Stimulated activated naive CD8-positive, alpha-beta T cell treated with anti-CD3 and anti-CD28 coated beads, Interleukin-15, Interleukin-2, amounts not matched to agents 100 U/mL and 50 U/mL, for 24 hours (primary cell): ENCODE data around the gene EFCAB13.

Source experiments
- ATAC-seq: fragments of 150-1000 bp; cut with Tn5 transposase; one replicate; pipeline ENCODE4 v1.10.0; 2021
- DNase-seq: peaks from one replicate; pipeline ENCODE4 v3.0.0; 2021

The EFCAB13 gene, protein sequence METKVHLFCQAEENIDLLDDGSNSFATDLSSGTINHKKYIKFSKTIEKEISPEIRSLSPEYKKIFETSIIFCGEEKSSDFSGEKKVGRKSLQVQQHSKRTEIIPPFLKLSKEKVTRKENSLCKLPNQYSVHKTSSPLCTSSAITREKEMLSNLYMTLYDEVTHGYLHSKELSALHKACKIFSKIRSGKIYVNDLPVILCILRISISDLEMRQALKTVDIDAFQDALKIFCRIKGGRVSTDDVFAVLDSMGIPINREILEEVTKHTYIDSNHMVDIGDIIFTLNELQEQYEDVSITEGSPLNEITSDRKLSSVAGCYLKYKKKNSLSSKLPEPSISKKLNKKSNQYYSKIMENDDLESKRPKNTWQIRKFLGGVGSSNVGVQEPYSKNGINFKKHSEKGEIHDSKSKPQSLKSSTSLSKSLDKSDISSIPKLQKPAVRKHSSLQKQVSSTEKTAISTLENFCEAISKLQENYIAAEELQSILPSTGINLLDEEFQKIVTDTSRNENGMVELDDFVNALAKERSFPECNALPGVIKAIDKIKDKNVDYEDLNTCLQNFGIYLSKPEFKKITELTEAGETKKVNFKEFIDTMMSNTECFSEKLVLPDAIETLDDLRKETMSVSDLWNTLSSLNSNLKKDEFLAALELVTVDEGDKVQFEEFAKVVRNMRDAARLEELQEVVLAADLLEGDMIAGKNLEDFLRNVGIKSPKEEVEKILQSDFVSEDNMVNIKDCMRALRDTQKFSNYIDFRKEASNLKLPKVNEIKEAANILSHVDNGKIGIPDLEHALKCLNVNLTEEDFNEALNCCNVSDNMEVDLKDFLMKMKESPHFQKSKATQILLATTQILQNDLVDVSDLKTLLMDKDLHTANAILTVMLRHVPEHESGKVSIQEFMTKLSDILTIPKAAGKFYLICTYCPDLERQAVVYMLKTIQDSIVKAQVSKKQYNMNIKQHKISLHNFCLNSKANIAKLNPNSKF

DNA sequence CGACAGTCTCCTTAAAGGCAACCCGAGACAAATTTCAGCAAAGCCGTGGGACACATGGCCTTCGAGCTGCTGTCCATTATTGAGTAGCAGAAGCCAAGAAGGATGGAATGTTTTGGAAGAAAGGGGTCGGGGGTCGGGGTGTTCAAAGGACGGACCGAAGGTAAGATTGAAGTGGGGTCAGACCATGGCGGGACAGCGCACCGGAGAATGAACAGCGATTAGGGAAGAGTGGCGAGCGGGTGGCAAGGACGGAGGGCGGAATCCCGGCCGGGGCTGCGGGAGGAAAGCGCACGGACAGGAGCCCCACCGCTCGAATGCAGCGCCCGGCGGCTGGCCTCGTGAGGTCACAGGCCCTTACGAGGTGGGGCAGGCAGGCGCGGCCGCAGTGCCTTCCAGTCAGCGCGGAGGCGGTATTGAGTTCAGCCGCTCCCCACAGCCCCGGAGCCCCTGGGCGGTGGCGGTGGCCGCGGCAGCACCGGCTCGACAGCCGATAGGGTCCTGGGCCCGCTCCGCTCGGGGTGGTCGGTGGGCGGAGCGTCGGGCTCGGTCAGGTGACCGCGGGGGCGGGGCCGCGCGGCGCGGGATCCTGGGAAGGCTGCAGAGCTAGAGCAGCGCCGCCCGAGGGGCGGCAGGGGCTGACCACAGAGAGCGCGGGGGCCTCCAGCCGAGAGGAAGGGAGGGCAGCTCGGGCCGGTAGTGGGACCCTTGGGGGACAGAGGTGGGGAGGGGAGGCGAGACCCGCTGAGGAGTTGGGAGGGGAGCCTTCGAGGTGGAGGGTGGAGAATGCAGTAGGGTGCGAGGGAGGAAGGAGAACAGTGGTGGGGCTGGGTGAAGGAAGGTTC lies at the start of gene EFCAB13:
Gene EFCAB13, plus strand, starts transcription at position 574 of the 842 bp plus-strand sequence. CDS start 4,399 bp downstream, outside the sequence.
- ATAC-seq (peak; percentile 93), DNase-seq (peak; percentile 86)

DNA sequence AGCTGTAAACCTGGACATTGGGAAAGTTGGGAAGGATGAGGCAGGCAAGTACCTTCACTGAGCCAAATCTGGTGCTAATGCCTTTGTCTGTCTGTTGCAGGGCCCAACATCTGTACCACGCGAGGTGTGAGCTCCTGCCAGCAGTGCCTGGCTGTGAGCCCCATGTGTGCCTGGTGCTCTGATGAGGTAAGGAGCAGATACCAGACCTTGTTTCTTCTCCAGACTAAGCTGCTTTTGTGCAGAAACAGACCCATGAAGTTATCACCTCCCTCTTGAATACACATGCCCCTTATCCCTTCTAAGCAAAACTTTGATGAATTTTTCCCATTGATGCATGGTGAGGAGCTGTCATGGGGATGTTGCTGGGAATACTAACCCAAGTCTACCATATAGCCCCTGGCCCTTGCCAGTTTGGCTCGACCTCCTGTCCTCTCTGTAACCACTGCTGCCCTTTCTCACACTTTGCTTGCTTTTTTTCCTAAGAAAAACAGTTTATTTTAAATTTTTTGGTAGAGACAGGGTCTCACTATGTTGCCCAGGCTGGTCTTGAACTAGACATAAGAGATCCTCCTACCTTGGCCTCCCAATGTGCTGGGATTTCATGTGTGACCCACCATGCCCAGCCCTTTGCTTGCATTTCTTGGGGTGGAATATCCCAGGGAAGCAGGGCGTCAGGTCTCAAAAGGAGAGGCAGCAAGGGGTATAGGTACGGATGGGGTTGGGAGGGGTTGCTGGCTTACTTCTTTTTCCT lies 49.3 kb upstream of the EFCAB13 start:
- no peak for DNase-seq
- ATAC-seq = no peak

DNA sequence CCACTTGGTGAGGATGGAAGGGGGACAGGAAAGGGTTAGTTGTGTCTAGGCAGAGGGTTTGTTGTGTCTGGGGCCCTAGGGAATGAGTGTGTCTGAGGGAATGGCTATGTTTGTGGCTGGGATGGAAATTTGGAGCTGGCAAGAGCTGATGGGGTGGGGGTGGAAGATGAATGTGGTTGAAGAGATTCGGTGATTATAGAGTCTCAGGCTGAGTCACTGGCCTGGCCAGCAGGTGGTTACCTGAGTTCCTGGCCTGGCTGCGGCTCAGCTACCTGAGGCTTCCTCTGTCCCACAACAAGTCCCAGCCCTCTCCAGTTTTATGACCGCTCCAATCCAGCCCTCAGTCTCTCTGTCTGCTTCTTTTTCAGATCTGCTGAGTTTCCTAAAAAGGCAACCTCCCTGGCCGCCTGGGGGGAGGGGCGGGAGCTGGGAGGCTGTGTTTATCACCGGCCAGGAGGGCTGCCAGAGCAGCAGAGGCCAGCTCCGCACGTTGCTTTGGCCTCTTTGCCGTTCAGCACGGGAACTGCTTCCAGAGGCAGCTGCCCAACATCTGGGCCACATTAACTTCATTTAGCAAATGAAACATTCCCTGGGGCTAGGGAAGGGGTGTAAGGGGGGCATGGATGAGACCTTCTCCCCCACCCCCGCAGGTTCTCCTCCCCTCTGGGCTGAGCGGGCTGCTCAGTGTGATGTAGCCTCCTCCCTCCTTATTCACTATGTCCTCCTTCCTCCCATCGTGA lies 48.3 kb upstream of the EFCAB13 start:
- ATAC-seq (no peak), DNase-seq (no peak)

DNA sequence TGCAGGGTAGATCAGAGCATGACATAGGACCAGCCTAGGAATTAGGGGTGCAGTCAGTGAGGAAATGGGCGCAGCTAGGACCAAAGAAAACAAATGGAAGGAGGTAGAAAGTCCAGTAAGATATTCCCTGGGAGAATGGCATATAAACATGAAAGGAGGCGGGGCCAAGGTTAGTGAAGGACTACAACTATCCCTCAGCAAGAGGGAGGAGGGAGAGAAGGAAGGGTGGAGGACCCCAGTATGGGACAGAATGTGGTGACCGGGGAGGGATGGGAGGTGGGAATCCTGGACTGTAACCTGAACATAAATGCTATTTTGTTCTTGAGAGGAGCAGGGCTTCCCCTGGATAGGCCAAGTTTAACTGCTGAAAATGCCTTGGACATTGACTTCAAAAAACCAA lies 47.3 kb upstream of the EFCAB13 start:
- ATAC-seq (no peak), DNase-seq (no peak)

DNA sequence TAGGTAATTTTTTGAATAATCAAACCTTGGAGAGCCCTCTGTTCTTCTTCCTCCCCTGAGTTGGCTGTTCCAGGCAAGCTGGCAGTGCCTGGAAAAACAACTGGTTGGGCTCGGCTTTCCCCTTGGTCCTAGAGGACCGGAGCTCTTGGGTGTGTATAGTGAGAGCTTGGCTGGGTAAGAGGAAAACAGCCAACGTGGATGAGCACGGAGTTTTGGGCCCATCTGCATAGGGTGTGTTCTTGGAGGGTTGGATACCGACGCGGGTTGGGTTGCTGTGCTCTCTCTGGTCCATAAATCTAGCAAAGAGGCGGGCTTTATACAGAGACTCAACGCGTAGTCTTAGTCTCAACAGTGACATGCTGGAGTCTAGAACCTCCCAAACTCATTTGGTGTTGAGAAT lies 46.9 kb upstream of the EFCAB13 start:
- ATAC-seq (no peak), DNase-seq (no peak)

DNA sequence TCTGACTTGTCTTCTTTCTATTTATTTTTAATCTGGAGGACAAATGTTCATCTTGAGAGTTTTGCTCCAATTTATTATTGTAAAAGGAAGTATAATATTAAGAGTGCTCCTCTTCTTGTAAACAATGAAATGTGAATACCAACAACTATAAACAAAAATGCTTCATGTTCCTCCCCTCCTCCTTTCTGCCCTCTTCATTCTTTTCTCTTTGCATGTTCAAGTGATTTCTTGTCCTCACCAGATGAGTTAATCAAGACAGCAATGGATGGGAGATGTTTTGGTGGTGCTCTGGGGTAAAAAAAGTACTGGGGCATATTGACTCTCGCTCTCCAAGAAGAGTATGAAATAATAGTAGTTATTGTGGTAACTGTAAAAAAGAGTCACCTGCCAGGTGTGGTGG lies 45.8 kb upstream of the EFCAB13 start:
- DNase-seq = no peak
- no peak for ATAC-seq

DNA sequence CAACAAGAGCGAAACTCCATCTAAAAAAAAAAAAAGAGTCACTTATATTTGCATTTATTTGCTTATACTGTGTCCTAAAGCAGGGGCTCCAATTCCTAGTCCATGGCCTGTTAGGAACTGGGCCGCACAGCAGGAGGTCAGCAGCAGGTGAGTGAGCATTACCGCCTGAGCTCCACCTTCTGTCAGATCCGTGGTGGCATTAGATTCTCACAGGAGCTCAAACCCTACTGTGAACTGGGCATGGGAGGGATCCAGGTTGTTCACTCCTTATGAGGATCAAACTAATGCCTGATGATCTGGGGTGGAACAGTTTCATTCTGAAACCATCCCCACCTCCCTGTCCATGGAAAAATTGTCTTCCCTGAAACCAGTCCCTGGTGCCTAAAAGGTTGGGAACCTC lies 45.2 kb upstream of the EFCAB13 start:
- ATAC-seq (no peak), DNase-seq (no peak)

DNA sequence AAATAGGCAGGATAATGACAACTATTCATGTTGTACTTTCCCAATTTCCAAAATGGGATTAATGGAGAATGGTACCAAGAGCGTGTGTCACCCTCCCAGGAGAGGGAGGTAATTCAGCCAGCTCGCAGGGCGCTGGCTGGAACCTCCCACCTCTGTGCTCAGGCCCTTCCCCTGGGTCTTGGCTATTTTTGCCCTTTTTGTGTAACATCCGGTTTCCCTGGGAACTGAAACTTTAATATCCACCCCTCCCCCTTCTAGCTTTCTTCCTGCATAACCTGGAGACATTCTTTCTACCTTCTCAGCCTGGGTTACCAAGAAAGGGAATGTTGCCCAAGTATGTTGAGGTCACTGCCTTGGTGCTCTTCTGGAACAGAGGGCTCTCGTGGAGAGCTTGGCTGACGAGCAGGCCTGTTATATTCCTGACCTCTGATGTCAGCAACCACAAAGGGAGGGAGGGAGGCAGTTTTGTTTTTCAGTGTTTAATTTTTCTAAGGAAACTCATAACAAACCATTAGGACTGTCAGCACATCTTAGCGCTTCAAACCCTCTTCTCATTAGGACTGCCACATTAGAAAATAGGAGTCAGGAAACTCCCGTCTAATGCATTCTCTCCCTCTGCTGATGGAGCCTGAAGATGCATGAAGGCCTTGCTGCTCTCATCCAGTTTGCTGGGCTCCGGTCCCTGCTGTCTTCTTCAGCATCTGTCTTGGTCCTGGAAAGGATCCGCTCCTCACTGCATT lies 44.5 kb upstream of the EFCAB13 start:
- no peak for ATAC-seq
- DNase-seq = no peak

DNA sequence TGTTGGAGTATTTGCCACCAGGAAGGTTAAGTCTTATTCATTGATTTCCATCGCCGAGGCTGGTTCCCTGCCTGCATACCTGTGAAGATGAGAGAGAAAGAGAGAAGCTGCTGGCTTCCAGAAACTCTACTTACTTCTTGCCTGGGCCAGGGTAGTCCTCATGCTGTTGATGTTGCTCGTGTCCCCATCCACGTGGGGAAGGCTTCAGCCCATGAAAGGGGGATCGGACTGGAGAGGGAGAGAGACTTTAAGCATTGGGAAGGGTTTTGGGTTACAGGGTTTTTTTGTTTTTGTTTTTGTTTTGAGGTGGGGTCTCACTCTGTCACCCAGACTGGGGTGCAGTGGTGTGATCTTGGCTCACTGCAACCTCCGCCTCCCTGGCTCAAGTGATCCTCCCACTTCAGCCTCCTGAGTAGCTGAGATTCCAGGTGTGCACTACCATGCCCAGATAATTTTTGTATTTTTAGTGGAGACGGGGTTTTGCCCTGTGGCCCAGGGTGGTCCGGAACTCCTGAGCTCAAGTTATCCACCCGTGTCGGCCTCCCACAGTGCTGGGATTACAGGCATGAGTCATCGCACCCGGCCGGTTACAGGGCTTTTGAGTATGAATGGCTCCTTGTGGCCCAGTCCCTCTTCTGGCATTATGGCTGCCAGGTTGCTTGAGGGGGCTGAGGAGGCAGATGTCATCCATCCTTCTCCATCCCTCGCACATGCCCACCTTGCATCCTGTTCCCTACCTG lies 43.5 kb upstream of the EFCAB13 start:
- DNase-seq (no peak), ATAC-seq (no peak)

DNA sequence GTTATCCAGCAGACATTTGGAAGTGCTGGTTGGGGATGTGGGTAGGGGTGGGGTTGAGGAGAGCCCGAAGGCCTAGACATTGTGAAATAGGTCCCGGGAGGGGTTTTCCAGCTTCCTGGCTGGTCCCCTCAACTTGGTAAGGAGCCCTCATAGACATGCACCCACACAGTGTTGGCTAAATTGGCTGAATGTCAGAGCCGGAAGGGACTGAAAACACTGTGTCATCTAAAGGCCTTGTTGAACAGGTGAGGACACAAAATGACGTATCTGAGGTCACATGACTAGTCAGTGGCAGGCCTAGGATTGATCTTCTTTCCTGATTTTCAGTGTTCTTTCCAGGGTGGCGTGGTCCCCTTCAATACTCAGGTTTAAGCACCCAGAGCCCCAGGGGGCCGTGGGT lies 42.5 kb upstream of the EFCAB13 start:
- DNase-seq = no peak
- no peak for ATAC-seq

DNA sequence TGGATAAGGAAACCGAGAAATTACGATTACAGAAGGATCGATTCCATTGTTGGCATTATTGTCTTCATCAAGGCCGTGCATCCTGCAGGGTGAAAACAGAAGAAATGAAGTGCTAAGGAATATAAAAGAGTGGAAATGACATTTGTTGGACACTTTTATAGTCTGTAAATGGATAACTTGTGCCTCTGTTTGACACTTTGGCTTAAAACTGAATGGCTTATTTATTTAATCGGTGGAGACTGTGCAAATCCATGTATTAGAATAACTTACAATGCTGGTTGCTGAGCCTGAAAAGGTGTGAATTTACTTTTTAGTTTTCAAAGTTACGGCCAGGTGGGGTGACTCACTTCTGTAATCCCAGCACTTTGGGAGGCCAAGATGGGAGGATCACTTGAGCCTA lies 38.8 kb upstream of the EFCAB13 start:
- ATAC-seq (no peak), DNase-seq (no peak)

DNA sequence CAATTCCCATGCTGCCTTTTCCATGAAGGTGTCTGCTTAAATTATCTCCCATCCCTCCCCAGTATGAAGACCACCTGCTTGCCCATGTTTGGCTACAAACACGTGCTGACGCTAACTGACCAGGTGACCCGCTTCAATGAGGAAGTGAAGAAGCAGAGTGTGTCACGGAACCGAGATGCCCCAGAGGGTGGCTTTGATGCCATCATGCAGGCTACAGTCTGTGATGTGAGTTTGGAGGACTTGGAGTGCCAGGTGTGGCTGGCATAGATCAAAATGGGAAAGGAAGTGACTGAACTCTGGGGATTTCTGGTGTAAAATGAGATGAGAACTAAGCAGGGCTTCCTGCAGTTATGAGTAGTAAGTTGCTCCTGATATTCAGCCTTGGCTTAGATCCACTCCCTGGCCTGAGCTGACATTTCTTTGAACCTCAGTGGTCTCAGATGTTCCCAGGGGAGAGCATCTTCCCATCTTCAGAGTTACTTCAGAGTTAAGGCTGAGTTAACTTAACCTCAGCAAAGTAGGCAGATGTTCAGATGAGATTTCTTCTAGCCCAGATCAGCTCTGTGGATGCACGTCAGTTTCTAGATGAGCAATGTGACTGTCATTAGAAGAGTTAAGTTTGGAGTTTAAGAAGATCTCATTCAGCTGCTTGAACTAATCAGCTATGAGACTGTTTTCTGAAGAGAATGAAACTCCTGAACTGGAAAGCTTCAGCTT lies 37.4 kb upstream of the EFCAB13 start:
- ATAC-seq (peak; percentile 9), DNase-seq (no peak)

DNA sequence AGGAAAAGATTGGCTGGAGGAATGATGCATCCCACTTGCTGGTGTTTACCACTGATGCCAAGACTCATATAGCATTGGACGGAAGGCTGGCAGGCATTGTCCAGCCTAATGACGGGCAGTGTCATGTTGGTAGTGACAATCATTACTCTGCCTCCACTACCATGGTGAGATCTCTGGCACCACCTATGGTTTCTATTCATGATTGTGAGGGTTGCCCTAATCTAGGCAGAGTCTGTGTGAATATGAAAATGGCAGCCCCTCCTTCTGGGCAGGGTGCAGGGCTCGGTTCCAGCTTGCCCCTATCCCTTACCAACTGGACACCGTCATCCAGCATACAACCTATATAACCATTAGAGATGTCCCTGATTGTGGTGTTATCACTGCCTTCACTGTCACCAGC lies 36.7 kb upstream of the EFCAB13 start:
- DNase-seq (no peak), ATAC-seq (no peak)

DNA sequence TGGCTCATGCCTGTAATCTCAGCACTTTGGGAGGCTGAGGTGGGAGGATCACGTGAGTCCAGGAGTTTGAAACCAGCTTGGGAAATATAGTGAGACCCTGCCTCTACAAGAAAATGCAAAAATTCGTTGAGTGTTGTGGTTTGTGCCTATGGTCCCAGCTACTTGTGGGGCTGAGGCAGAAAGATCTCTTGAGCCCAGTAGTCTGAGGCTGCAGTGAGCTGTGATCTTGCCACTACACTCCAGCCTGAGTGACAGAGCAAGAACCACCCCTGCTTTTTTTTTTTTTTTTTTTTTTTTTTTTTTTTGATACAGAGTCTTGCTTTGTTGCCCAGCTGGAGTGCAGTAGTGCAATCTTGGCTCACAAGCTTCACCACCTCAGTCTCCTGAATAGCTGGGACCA lies 36.1 kb upstream of the EFCAB13 start:
- DNase-seq (no peak), ATAC-seq (no peak)

DNA sequence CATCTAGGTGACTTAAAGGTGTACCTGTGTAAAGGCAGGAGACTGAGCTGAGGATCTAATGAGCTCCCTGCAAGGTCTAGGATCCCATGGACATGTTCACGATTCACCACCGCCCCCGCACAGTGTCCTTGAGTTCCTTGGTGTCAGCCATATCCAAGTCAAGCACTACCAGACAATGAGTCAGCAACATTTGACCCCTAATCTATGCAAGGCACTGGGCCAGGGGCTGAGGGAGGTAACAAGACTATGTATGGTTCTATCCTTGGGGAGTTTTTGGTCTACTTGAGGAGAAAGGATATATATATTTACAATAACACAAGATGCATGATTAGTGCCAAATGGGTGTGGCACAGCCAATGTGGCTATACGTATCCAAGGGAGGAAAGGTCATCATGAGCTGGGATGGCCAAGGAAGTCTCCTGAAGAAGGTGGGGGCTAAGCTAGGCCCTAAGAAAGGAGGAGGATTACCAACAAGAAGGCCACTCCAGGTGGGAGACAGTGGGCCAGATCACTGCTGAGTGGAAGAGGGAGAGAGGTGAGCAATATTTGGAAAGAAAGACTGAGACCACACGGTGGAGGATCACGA lies 35.1 kb upstream of the EFCAB13 start:
- no peak for ATAC-seq
- no peak for DNase-seq

DNA sequence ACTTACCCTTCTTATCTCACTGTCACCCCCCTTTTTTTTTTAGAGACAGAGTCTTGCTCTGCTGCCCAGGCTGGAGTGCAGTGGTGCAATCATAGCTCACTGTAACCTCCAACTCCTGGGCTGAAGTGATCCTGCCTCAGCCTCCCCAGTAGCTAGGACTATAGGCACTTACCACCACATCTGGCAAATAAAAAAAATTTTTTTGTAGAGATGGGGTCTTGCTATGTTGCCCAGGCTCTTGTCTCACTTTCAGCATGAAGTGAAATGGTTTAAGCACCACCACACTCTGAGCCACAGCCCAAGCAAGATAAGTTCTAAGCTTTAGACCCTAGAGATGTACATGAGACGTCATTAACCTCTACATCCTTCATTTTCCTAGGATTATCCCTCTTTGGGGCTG lies 34.5 kb upstream of the EFCAB13 start:
- no peak for ATAC-seq
- DNase-seq = no peak

DNA sequence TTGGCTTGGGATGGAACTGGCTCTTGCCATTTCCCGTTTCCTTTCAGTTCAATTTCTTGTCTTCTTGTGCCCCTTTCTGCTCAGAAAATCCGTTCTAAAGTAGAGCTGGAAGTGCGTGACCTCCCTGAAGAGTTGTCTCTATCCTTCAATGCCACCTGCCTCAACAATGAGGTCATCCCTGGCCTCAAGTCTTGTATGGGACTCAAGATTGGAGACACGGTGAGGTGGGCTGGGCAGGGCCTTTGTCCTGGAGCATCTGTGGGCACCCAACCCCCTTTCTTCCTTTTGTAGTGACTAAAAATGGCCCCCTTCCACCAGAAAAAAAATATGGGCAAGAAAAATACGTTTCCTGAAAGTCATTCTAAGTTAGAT lies 32.9 kb upstream of the EFCAB13 start:
- ATAC-seq (no peak), DNase-seq (no peak)

DNA sequence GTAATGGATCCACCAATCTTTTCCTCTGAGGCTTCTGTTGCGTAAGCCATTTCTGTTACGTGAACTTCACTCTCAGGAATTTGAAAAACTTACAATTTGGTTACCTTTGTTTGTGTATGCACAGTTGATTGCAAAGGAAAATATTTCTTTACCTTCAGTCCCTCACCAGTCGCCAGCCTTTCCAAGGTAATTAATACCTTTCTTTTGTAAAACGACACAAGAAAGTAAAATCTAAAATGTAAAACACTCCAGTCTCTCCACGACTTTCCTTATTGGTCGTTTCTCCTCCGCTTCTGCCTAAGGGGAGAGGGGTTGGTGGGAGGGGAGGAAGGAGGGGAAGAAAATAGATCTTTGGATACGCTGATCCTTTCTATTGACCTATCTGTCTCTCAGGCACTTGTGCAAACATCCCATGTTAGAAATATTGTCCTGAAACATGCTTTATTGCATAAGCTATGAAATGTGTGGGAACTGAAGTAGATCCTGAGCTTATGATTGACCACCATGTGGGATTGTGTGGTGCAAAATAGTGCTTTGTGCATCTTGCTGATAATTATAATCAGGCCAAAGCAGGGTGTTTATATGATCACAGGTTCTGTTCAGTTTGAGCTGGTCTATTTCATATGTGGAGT lies 32.4 kb upstream of the EFCAB13 start:
- no peak for DNase-seq
- ATAC-seq = no peak
